CD8-positive, alpha-beta memory T cell (primary cell): ENCODE data around the gene HNRNPUL2. TPM values are rescaled to one million over a fixed set of nuclear protein-coding genes. Genes with fewer than 3 reads are reported as not detected.

Experiments
- CTCF ChIA-PET: fragments of 350-600 bp; sonication (Branson Sonifier 250); formaldehyde crosslinking; loops from one replicate; lab custom pipeline; 2021; ENCODE audit warnings: antibody characterized with exemption; lab: Charles Lee
- POLR2A ChIA-PET: fragments of 350-600 bp; sonication (Branson Sonifier 250); formaldehyde crosslinking; loops from one replicate; lab custom pipeline; 2021; ENCODE audit warnings: antibody characterized with exemption; lab: Charles Lee
- DNase-seq, 5 donors: peaks; one replicate each; pipeline versions ENCODE4 v3.0.0 to v3.0.0-alpha.2; 2020 to 2022; ENCODE audit warnings: mixed read lengths in 1 of 5
- H3K27ac ChIP-seq: one replicate; pipeline ENCODE4 v1.7.0; 2013; ENCODE audit warnings: low read depth, mild to moderate bottlenecking, low read length, moderate library complexity
- H3K27me3 ChIP-seq: 2 replicates; pipeline ENCODE4 v1.7.0; 2013; ENCODE audit warnings: low read length, mild to moderate bottlenecking; ENCODE audit not compliant: insufficient read depth, poor library complexity, severe bottlenecking
- H3K36me3 ChIP-seq: 2 replicates; pipeline ENCODE4 v1.7.0; 2013; ENCODE audit warnings: mild to moderate bottlenecking, low read length, moderate library complexity; ENCODE audit not compliant: insufficient read depth
- H3K4me1 ChIP-seq: 2 replicates; pipeline ENCODE4 v1.7.0; 2013; ENCODE audit warnings: mild to moderate bottlenecking, low read length, moderate library complexity; ENCODE audit not compliant: insufficient read depth
- H3K4me3 ChIP-seq: 2 replicates; pipeline ENCODE4 v1.7.0; 2013; ENCODE audit warnings: mild to moderate bottlenecking, low read length
- H3K9me3 ChIP-seq: 2 replicates; pipeline ENCODE4 v1.7.0; 2013; ENCODE audit warnings: mild to moderate bottlenecking, low read length
- H3K27ac Mint-ChIP-seq, 8 donors: one replicate each; pipeline ENCODE4 v1.8.0; 2020 to 2021; ENCODE audit warnings: mixed read lengths in 8 of 8, mild to moderate bottlenecking in 6 of 8, inconsistent platforms in 3 of 8, moderate library complexity in 3 of 8
- H3K27me3 Mint-ChIP-seq, 2 donors: one replicate each; pipeline ENCODE4 v1.8.0; 2020 to 2021; ENCODE audit warnings: mixed read lengths in 2 of 2, mild to moderate bottlenecking in 1 of 2, moderate library complexity in 1 of 2
- H3K36me3 Mint-ChIP-seq, 3 donors: one replicate each; pipeline ENCODE4 v1.8.0; 2020 to 2021; ENCODE audit warnings: mixed read lengths in 3 of 3, inconsistent platforms in 1 of 3, mild to moderate bottlenecking in 1 of 3
- H3K4me1 Mint-ChIP-seq, 3 donors: one replicate each; pipeline ENCODE4 v1.8.0; 2020 to 2021; ENCODE audit warnings: mixed read lengths in 3 of 3, inconsistent platforms in 1 of 3, mild to moderate bottlenecking in 1 of 3
- H3K4me3 Mint-ChIP-seq, 7 donors: one replicate each; pipeline ENCODE4 v1.8.0; 2020 to 2021; ENCODE audit warnings: mixed read lengths in 7 of 7, mild to moderate bottlenecking in 6 of 7, moderate library complexity in 4 of 7, inconsistent platforms in 2 of 7
- H3K9me3 Mint-ChIP-seq, 5 donors: one replicate each; pipeline ENCODE4 v1.8.0; 2020 to 2022; ENCODE audit warnings: mixed read lengths in 5 of 5, mild to moderate bottlenecking in 3 of 5, moderate library complexity in 2 of 5, inconsistent platforms in 1 of 5
- polyA plus RNA-seq: library from polyadenylated mRNA; unstranded; fragments of 300-500 nt; fragmentation: Illumina TruSeq; gene quantifications from one replicate; pipeline ENCODE4 v1.2.3, GENCODE V29; 2021
- total RNA-seq, 2 experiments: library from RNA; stranded (reverse); gene quantifications; one replicate each; pipeline ENCODE4 v1.2.3, GENCODE V29; 2021

Gene HNRNPUL2
- total and polyA plus RNA-seq, 3 experiments from 2014 or later, result 3.3 to 64.3 (median 58.7) TPM

- no peak for DNase-seq
- Mint-ChIP-seq H3K4me1 (peaks cover 44 to 64% (median 44%) of the 10 kb centered on the region in 3 donors), H3K36me3 (peaks cover 0 to 51% (median 4%) of the 10 kb centered on the region in 3 donors), H3K4me3 (peak overlapping the region; percentile 96 to 100 (median 97)), H3K27me3 (peaks cover 0 to 4% of the 10 kb centered on the region in 2 donors), H3K9me3 (no peaks in the 10 kb centered on the region), H3K27ac (peak overlapping the region; percentile 80 to 99 (median 94))
- Histone ChIP-seq H3K9me3 (no peaks in the 10 kb centered on the region), H3K27me3 (no peaks in the 10 kb centered on the region), H3K27ac (peak overlapping the region; percentile 89), H3K4me3 (peak overlapping the region; percentile 98), H3K36me3 (peaks cover 18% of the 10 kb centered on the region), H3K4me1 (peaks cover 34% of the 10 kb centered on the region)
- CTCF ChIA-PET, result interaction anchor here (1.0 to 3.4 kb wide), 8 partner anchors 10 to 242 kb away, joined by 4 to 44 read pairs (median 9); partner anchors contain the start of genes EML3, TMEM179B and TUT1
- POLR2A ChIA-PET, result interaction anchor here (0.5 to 4.6 kb wide), 17 partner anchors 7 to 215 kb away, joined by 3 to 71 read pairs (median 12); partner anchors contain the start of genes B3GAT3, BSCL2, GANAB and GNG3
Measured at GRCh38 chr11:62666259-62666926, 60.9 kb downstream of the HNRNPUL2 start.

- POLR2A ChIA-PET, result interaction anchor here (0.5 to 4.6 kb wide), 34 partner anchors 8 to 256 kb away, joined by 3 to 71 read pairs (median 7); partner anchors contain the start of genes B3GAT3, BSCL2, EEF1G and GANAB
- Histone ChIP-seq H3K9me3 (no peaks in the 10 kb centered on the region), H3K27ac (peak overlapping the region; percentile 89), H3K27me3 (no peaks in the 10 kb centered on the region), H3K4me3 (peak overlapping the region; percentile 98), H3K36me3 (peaks cover 18% of the 10 kb centered on the region), H3K4me1 (peaks cover 29% of the 10 kb centered on the region)
- Mint-ChIP-seq H3K27me3 (peaks cover 0 to 4% of the 10 kb centered on the region in 2 donors), H3K27ac (peak overlapping the region; percentile 94 to 99 (median 96)), H3K9me3 (no peaks in the 10 kb centered on the region), H3K36me3 (peaks cover 0 to 49% (median 4%) of the 10 kb centered on the region in 3 donors), H3K4me3 (peak overlapping the region; percentile 96 to 100 (median 97)), H3K4me1 (peaks cover 37 to 58% (median 37%) of the 10 kb centered on the region in 3 donors)
- CTCF ChIA-PET, result interaction anchor here (0.7 to 3.4 kb wide), 22 partner anchors 10 to 282 kb away, joined by 3 to 44 read pairs (median 4); partner anchors contain the start of genes EEF1G, EML3, GANAB and INTS5
- peak; percentile 53 to 84 (median 57) for DNase-seq
Measured at GRCh38 chr11:62665599-62666258, 61.5 kb downstream of the HNRNPUL2 start.

GRCh38 chr11:62665075-62665598, 62.1 kb downstream of the HNRNPUL2 start, which contains the start of the genes C11orf98 and CSKMT:
C11orf98 (minus strand) TSS chr11:62665210; CDS start chr11:62665169, 41 bp downstream.
CSKMT (plus strand) TSS chr11:62665312; CDS start chr11:62665880, 568 bp downstream.
- H3K4me1 ChIP-seq, result peaks cover 24% of the 10 kb centered on the region
- peaks cover 0 to 49% (median 4%) of the 10 kb centered on the region in 3 donors for H3K36me3 Mint-ChIP-seq
- H3K4me3 ChIP-seq, result peak within 1 kb of the TSS; percentile 98
- ChIA-PET POLR2A (interaction anchor here (0.5 to 4.6 kb wide), 39 partner anchors 8 to 255 kb away, joined by 3 to 71 read pairs (median 6); partner anchors contain the start of genes B3GAT3, BSCL2, EEF1G and GANAB), CTCF (interaction anchor here (0.7 to 3.4 kb wide), 27 partner anchors 11 to 282 kb away, joined by 3 to 44 read pairs (median 4); partner anchors contain the start of genes EEF1G, EML3, GANAB and INTS5)
- H3K9me3 ChIP-seq, result no peaks in the 10 kb centered on the region
- no peaks in the 10 kb centered on the region for H3K27me3 ChIP-seq
- peak within 1 kb of the TSS; percentile 94 to 99 (median 96) for H3K27ac Mint-ChIP-seq
- H3K4me1 Mint-ChIP-seq, result peaks cover 33 to 53% (median 33%) of the 10 kb centered on the region in 3 donors
- H3K27ac ChIP-seq, result peak within 1 kb of the TSS; percentile 89
- H3K9me3 Mint-ChIP-seq, result no peaks in the 10 kb centered on the region
- peaks cover 18% of the 10 kb centered on the region for H3K36me3 ChIP-seq
- peak; percentile 89 to 97 (median 94) for DNase-seq
- peaks cover 0 to 4% of the 10 kb centered on the region in 2 donors for H3K27me3 Mint-ChIP-seq
- H3K4me3 Mint-ChIP-seq, result peak within 1 kb of the TSS; percentile 96 to 100 (median 97)

DNA sequence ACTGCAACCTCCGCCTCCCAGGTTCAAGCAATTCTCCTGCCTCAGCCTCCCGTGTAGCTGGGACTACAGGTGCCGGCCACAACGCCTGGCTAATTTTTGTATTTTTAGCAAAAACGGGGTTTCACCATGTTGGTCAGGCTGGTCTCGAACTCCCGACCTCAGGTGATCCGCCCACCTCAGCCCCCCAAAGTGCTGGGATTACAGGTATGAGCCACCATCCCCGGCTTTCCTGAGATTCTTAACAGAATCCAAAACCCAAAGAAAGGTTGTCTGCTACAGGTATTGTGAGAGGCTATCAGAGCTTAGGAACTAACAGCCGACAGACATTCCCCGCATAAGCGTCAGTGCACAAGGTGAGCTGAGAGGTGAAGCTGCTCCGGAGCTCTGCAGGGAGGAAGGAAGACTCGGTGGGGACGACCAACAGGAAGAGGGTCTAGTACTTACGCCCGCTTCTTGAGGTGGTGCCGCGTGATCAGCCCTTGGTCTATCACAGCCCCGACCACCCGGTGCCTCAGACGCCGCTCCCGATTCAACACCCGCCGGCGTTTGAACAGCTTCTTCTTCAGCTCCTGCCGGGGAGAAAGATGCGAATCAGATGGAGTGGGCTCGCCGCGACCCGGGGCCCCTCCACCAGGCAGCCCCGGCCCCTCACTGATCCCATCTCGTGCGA, 62.7 kb downstream of the HNRNPUL2 start:
- POLR2A ChIA-PET, result interaction anchor here (0.5 to 4.6 kb wide), 35 partner anchors 9 to 217 kb away, joined by 3 to 71 read pairs (median 7); partner anchors contain the start of genes B3GAT3, BSCL2, EEF1G and GANAB
- peaks cover 28 to 47% (median 30%) of the 10 kb centered on the region in 3 donors for H3K4me1 Mint-ChIP-seq

More for the DNA sequence above, 62.7 kb downstream of the HNRNPUL2 start:
- DNase-seq, result peak in 3 of 5 donors; percentile 41 to 74 (median 47)
- peaks cover 0 to 48% (median 4%) of the 10 kb centered on the region in 3 donors for H3K36me3 Mint-ChIP-seq
- Histone ChIP-seq H3K36me3 (peaks cover 18% of the 10 kb centered on the region), H3K4me3 (peak overlapping the region; percentile 98), H3K4me1 (peaks cover 21% of the 10 kb centered on the region), H3K27ac (peak overlapping the region; percentile 89), H3K9me3 (no peaks in the 10 kb centered on the region), H3K27me3 (no peaks in the 10 kb centered on the region)
- H3K27ac Mint-ChIP-seq, result peak overlapping the region; percentile 94 to 99 (median 96)
- H3K27me3 Mint-ChIP-seq, result peaks cover 0 to 4% of the 10 kb centered on the region in 2 donors
- CTCF ChIA-PET, result interaction anchor here (0.7 to 3.4 kb wide), 27 partner anchors 10 to 281 kb away, joined by 3 to 44 read pairs (median 4); partner anchors contain the start of genes EEF1G, EML3, GANAB and INTS5
- H3K4me3 Mint-ChIP-seq, result peak overlapping the region; percentile 96 to 100 (median 97)
- no peaks in the 10 kb centered on the region for H3K9me3 Mint-ChIP-seq

Other genes starting within 250 kb of the HNRNPUL2 start
- gene AHNAK, start 180.7 kb downstream of the HNRNPUL2 start, total RNA-seq, result 100 to 1,000 TPM; 187 to 193 TPM
- gene AHNAK, start 180.7 kb downstream of the HNRNPUL2 start, polyA plus RNA-seq, result 125 TPM
- gene EEF1G, start 153.6 kb downstream of the HNRNPUL2 start, total RNA-seq, result 1,000 to 10,000 TPM; 1,800 to 1,846 TPM
- 1,157 TPM for gene EEF1G, start 153.6 kb downstream of the HNRNPUL2 start, polyA plus RNA-seq
- gene TUT1, start 135.9 kb downstream of the HNRNPUL2 start, total RNA-seq, result 10 to 100 TPM; 30.8 to 32.7 TPM
- 13.7 TPM for gene TUT1, start 135.9 kb downstream of the HNRNPUL2 start, polyA plus RNA-seq
- 100 to 1,000 TPM; 248 to 263 TPM for gene MTA2, start 125.6 kb downstream of the HNRNPUL2 start, total RNA-seq
- 37.4 TPM for gene MTA2, start 125.6 kb downstream of the HNRNPUL2 start, polyA plus RNA-seq
- 100 to 1,000 TPM; 133 to 134 TPM for gene EML3, start 114.7 kb downstream of the HNRNPUL2 start, total RNA-seq
- 22.9 TPM for gene EML3, start 114.7 kb downstream of the HNRNPUL2 start, polyA plus RNA-seq
- 1 to 10 TPM; 4.9 to 5.3 TPM for gene ROM1, start 114.2 kb downstream of the HNRNPUL2 start, total RNA-seq
- 1.7 TPM for gene ROM1, start 114.2 kb downstream of the HNRNPUL2 start, polyA plus RNA-seq
- gene B3GAT3, start 105.5 kb downstream of the HNRNPUL2 start, total RNA-seq, result 10 to 100 TPM; 67.4 to 68.2 TPM
- 48.9 TPM for gene B3GAT3, start 105.5 kb downstream of the HNRNPUL2 start, polyA plus RNA-seq
- gene GANAB, start 80.8 kb downstream of the HNRNPUL2 start, total RNA-seq, result 100 to 1,000 TPM; 213 to 219 TPM
- gene GANAB, start 80.8 kb downstream of the HNRNPUL2 start, polyA plus RNA-seq, result 164 TPM
- 10 to 100 TPM; 41.3 to 45.9 TPM for gene INTS5, start 74.2 kb downstream of the HNRNPUL2 start, total RNA-seq
- gene INTS5, start 74.2 kb downstream of the HNRNPUL2 start, polyA plus RNA-seq, result 45.2 TPM
- 100 to 1,000 TPM; 178 to 182 TPM for gene C11orf98, start 62.2 kb downstream of the HNRNPUL2 start, total RNA-seq
- 118 TPM for gene C11orf98, start 62.2 kb downstream of the HNRNPUL2 start, polyA plus RNA-seq
- 10 to 100 TPM; 43.1 to 48.3 TPM for gene CSKMT, start 62.1 kb downstream of the HNRNPUL2 start, total RNA-seq
- 3.6 TPM for gene CSKMT, start 62.1 kb downstream of the HNRNPUL2 start, polyA plus RNA-seq
- gene UQCC3, start 55.8 kb downstream of the HNRNPUL2 start, total RNA-seq, result 1 to 10 TPM; 7.1 to 7.5 TPM
- gene UQCC3, start 55.8 kb downstream of the HNRNPUL2 start, polyA plus RNA-seq, result 11.2 TPM
- gene LBHD1, start 55.2 kb downstream of the HNRNPUL2 start, total RNA-seq, result 10 to 100 TPM; 22.6 to 22.9 TPM
- 7.6 TPM for gene LBHD1, start 55.2 kb downstream of the HNRNPUL2 start, polyA plus RNA-seq
- 100 to 1,000 TPM; 142 to 143 TPM for gene UBXN1, start 48.4 kb downstream of the HNRNPUL2 start, total RNA-seq
- gene UBXN1, start 48.4 kb downstream of the HNRNPUL2 start, polyA plus RNA-seq, result 164 TPM
- under 1 TPM; 0.11 to 0.22 TPM for gene LRRN4CL, start 37.9 kb downstream of the HNRNPUL2 start, total RNA-seq
- gene LRRN4CL, start 37.9 kb downstream of the HNRNPUL2 start, polyA plus RNA-seq, result not detected
- 10 to 100 TPM; 32.9 to 33.3 TPM for gene BSCL2, start 20.0 kb downstream of the HNRNPUL2 start, total RNA-seq
- gene BSCL2, start 20.0 kb downstream of the HNRNPUL2 start, polyA plus RNA-seq, result 48.8 TPM
- not detected for gene GNG3, start 19.8 kb downstream of the HNRNPUL2 start, total RNA-seq
- gene GNG3, start 19.8 kb downstream of the HNRNPUL2 start, polyA plus RNA-seq, result 0.36 TPM
- gene TTC9C, start 1.0 kb upstream of the HNRNPUL2 start, total RNA-seq, result 10 to 100 TPM; 36.7 to 37.2 TPM
- 22.2 TPM for gene TTC9C, start 1.0 kb upstream of the HNRNPUL2 start, polyA plus RNA-seq
- 10 to 100 TPM in 1 of 2 experiments, 1 to 10 TPM in 1; 9.4 to 11.6 TPM for gene ZBTB3, start 26.7 kb upstream of the HNRNPUL2 start, total RNA-seq
- 3.5 TPM for gene ZBTB3, start 26.7 kb upstream of the HNRNPUL2 start, polyA plus RNA-seq
- 100 to 1,000 TPM; 151 to 160 TPM for gene POLR2G, start 34.1 kb upstream of the HNRNPUL2 start, total RNA-seq
- gene POLR2G, start 34.1 kb upstream of the HNRNPUL2 start, polyA plus RNA-seq, result 272 TPM
- gene TAF6L, start 43.9 kb upstream of the HNRNPUL2 start, total RNA-seq, result 10 to 100 TPM; 21.8 to 24.1 TPM
- gene TAF6L, start 43.9 kb upstream of the HNRNPUL2 start, polyA plus RNA-seq, result 9.6 TPM
- 10 to 100 TPM; 46.4 to 49.2 TPM for gene TMEM179B, start 59.9 kb upstream of the HNRNPUL2 start, total RNA-seq
- 135 TPM for gene TMEM179B, start 59.9 kb upstream of the HNRNPUL2 start, polyA plus RNA-seq
- gene TMEM223, start 64.5 kb upstream of the HNRNPUL2 start, total RNA-seq, result 10 to 100 TPM; 13.0 to 14.6 TPM
- gene TMEM223, start 64.5 kb upstream of the HNRNPUL2 start, polyA plus RNA-seq, result 56.0 TPM
- 100 to 1,000 TPM; 112 to 126 TPM for gene NXF1, start 78.0 kb upstream of the HNRNPUL2 start, total RNA-seq
- 81.2 TPM for gene NXF1, start 78.0 kb upstream of the HNRNPUL2 start, polyA plus RNA-seq
- gene STX5, start 104.6 kb upstream of the HNRNPUL2 start, total RNA-seq, result 10 to 100 TPM; 34.7 to 35.3 TPM
- 37.2 TPM for gene STX5, start 104.6 kb upstream of the HNRNPUL2 start, polyA plus RNA-seq
- gene TEX54, start 105.4 kb upstream of the HNRNPUL2 start, total RNA-seq, result under 1 TPM in 1 of 2 experiments, not detected in 1; 0.50 TPM
- gene TEX54, start 105.4 kb upstream of the HNRNPUL2 start, polyA plus RNA-seq, result 0.66 TPM
- gene WDR74, start 112.1 kb upstream of the HNRNPUL2 start, total RNA-seq, result 100 to 1,000 TPM; 124 to 131 TPM
- 42.4 TPM for gene WDR74, start 112.1 kb upstream of the HNRNPUL2 start, polyA plus RNA-seq
- 100 to 1,000 TPM; 426 to 430 TPM for gene SLC3A2, start 153.4 kb upstream of the HNRNPUL2 start, total RNA-seq
- 180 TPM for gene SLC3A2, start 153.4 kb upstream of the HNRNPUL2 start, polyA plus RNA-seq
- not detected for gene CHRM1, start 193.9 kb upstream of the HNRNPUL2 start, total RNA-seq
- not detected for gene CHRM1, start 193.9 kb upstream of the HNRNPUL2 start, polyA plus RNA-seq